Naive B cell (primary cell): ENCODE data around the gene TMPRSS4. TPM values are rescaled to one million over a fixed set of nuclear protein-coding genes. Genes with fewer than 3 reads are reported as not detected.

ENCODE experiments used
- ATAC-seq, 2 donors: fragments of 150-1000 bp; cut with Tn5 transposase; 2 replicates each; pipeline ENCODE4 v1.10.0; 2021; ENCODE audit warnings: low read depth in 2 of 2, mild to moderate bottlenecking in 2 of 2, moderate library complexity in 2 of 2
- DNase-seq: peaks from one replicate; pipeline ENCODE4 v3.0.0; 2022
- H3K27ac Mint-ChIP-seq, 6 donors: one replicate each; pipeline ENCODE4 v1.8.0; 2020 to 2022; ENCODE audit warnings: mild to moderate bottlenecking in 6 of 6, mixed read lengths in 6 of 6, moderate library complexity in 5 of 6, inconsistent platforms in 2 of 6
- H3K27me3 Mint-ChIP-seq, 3 donors: one replicate each; pipeline ENCODE4 v1.8.0; 2021 to 2022; ENCODE audit warnings: mixed read lengths in 3 of 3, mild to moderate bottlenecking in 1 of 3
- H3K36me3 Mint-ChIP-seq, 2 donors: one replicate each; pipeline ENCODE4 v1.8.0; 2020 to 2022; ENCODE audit warnings: mixed read lengths in 2 of 2, inconsistent platforms in 1 of 2, mild to moderate bottlenecking in 1 of 2
- H3K4me1 Mint-ChIP-seq, 3 donors: one replicate each; pipeline ENCODE4 v1.8.0; 2020 to 2022; ENCODE audit warnings: mixed read lengths in 3 of 3, inconsistent platforms in 1 of 3, mild to moderate bottlenecking in 1 of 3, moderate library complexity in 1 of 3
- H3K4me3 Mint-ChIP-seq, 8 donors: one replicate each; pipeline ENCODE4 v1.8.0; 2020 to 2022; ENCODE audit warnings: mild to moderate bottlenecking in 8 of 8, mixed read lengths in 8 of 8, moderate library complexity in 8 of 8, inconsistent platforms in 2 of 8
- H3K9me3 Mint-ChIP-seq, 7 donors: one replicate each; pipeline ENCODE4 v1.8.0; 2020 to 2022; ENCODE audit warnings: mixed read lengths in 7 of 7, mild to moderate bottlenecking in 5 of 7, inconsistent platforms in 2 of 7, moderate library complexity in 1 of 7
- polyA plus RNA-seq, 6 donors: library from polyadenylated mRNA; unstranded; fragments of 300-500 nt; fragmentation: Illumina TruSeq; gene quantifications; one replicate each; pipeline ENCODE4 v1.2.3, GENCODE V29; 2021; ENCODE audit warnings: low read depth in 6 of 6

The TMPRSS4 gene
- polyA plus RNA-seq, 6 donors from 2014 or later, result not detected

- ATAC-seq, result no peak
- Mint-ChIP-seq H3K9me3 (peaks cover 0 to 14% (median 8%) of the 10 kb centered on the region in 7 donors), H3K4me3 (no peak overlapping the region), H3K36me3 (peaks cover 0 to 8% of the 10 kb centered on the region in 2 donors), H3K4me1 (peaks cover 9 to 17% (median 13%) of the 10 kb centered on the region in 3 donors), H3K27me3 (peaks cover 4 to 10% (median 5%) of the 10 kb centered on the region in 3 donors), H3K27ac (peak overlapping the region in 2 of 6 donors; percentile 17 to 33)
- DNase-seq, result no peak
These were observed 14.8 kb downstream of the TMPRSS4 start for GRCh38 chr11:118091690-118092089.

- H3K9me3 Mint-ChIP-seq, result peaks cover 0 to 5% (median 3%) of the 10 kb centered on the region in 7 donors
- H3K27me3 Mint-ChIP-seq, result peaks cover 8 to 12% (median 12%) of the 10 kb centered on the region in 3 donors
- DNase-seq (no peak), ATAC-seq (no peak)
- H3K36me3 Mint-ChIP-seq, result no peaks in the 10 kb centered on the region
- H3K27ac Mint-ChIP-seq, result no peak overlapping the region
- peaks cover 9 to 13% (median 11%) of the 10 kb centered on the region in 3 donors for H3K4me1 Mint-ChIP-seq
- H3K4me3 Mint-ChIP-seq, result no peak overlapping the region
These were observed 16.2 kb downstream of the TMPRSS4 start for GRCh38 chr11:118092907-118093571.

- peak overlapping the region in 1 of 6 donors; percentile 82 for H3K27ac Mint-ChIP-seq
- ATAC-seq (no peak), DNase-seq (no peak)
- no peaks in the 10 kb centered on the region for H3K36me3 Mint-ChIP-seq
- H3K9me3 Mint-ChIP-seq, result no peaks in the 10 kb centered on the region
- no peaks in the 10 kb centered on the region for H3K4me1 Mint-ChIP-seq
- H3K27me3 Mint-ChIP-seq, result peaks cover 12 to 18% (median 13%) of the 10 kb centered on the region in 3 donors
- H3K4me3 Mint-ChIP-seq, result no peak overlapping the region
These were observed 18.6 kb downstream of the TMPRSS4 start for GRCh38 chr11:118095493-118095892.

DNA sequence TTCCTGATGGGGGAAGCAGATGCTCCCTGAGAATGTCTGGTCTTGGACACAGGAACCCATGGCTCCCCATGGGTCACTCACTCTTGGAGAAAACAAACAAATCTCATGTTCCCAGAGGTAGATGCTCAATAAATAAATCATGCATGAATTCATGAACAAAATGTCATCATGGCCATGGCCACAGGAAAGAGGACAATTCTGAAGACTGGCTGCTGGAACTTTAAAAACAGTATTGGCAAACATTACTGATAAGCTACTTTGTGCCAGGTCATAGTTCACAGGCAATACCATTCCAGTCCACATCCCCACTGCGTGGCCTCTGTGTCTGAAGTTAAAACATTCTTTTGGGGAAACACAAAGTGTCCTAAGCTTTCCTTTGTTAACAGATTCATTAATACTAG is 19.1 kb downstream of the TMPRSS4 start:
- Mint-ChIP-seq H3K27me3 (peaks cover 12 to 17% (median 13%) of the 10 kb centered on the region in 3 donors), H3K9me3 (no peaks in the 10 kb centered on the region), H3K4me1 (no peaks in the 10 kb centered on the region), H3K36me3 (no peaks in the 10 kb centered on the region), H3K4me3 (no peak overlapping the region), H3K27ac (no peak overlapping the region)
- ATAC-seq (no peak), DNase-seq (no peak)

DNA sequence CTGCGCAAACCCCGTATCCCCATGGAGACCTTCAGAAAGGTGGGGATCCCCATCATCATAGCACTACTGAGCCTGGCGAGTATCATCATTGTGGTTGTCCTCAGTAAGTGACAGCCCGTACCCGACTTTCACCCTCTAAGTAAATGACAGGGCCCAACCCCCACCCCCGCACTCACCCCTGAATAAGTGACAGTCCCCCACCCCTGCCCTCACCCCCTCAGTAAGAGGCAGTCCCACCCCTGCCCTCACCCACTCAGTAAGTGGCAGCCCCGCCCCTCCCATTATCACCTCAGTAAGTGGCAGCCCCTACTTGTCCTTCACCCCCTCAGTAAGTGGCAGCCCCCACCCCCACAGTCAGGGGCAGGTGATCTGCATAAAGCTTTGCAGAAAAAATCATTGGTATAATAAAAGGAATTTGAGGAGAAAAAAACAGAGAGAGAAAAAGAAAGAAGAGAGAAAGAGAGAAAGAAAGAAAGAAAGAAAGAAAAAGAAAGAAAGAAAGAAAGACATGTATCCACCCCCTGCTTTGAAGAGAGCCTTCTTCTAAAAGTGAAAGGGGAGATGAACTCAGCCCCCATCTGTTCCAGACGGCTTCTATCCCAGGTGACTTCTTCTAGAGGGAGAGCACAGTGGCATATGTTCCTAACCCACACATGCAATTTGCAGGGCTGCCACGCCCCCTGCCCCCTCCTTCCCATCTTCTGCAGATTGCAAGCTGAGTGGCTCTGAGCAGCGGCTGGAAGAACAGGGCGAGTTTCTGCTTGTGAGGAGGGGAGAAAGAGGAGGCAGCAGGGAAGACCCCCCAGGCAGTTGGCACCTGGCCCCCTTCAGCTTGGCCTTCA is 22.3 kb downstream of the TMPRSS4 start:
- no peaks in the 10 kb centered on the region for H3K9me3 Mint-ChIP-seq
- peak overlapping the region in 2 of 6 donors; percentile 8 to 80 for H3K27ac Mint-ChIP-seq
- H3K4me1 Mint-ChIP-seq, result no peaks in the 10 kb centered on the region
- no peak for ATAC-seq
- H3K27me3 Mint-ChIP-seq, result peaks cover 12 to 16% (median 13%) of the 10 kb centered on the region in 3 donors
- H3K36me3 Mint-ChIP-seq, result no peaks in the 10 kb centered on the region
- DNase-seq, result no peak
- no peak overlapping the region for H3K4me3 Mint-ChIP-seq

GRCh38 chr11:118099838-118100556 is 23.1 kb downstream of the TMPRSS4 start:
- Mint-ChIP-seq H3K27me3 (peaks cover 12 to 16% (median 13%) of the 10 kb centered on the region in 3 donors), H3K27ac (no peak overlapping the region), H3K36me3 (no peaks in the 10 kb centered on the region), H3K4me1 (no peaks in the 10 kb centered on the region), H3K9me3 (no peaks in the 10 kb centered on the region), H3K4me3 (no peak overlapping the region)
- ATAC-seq (no peak), DNase-seq (no peak)

DNA sequence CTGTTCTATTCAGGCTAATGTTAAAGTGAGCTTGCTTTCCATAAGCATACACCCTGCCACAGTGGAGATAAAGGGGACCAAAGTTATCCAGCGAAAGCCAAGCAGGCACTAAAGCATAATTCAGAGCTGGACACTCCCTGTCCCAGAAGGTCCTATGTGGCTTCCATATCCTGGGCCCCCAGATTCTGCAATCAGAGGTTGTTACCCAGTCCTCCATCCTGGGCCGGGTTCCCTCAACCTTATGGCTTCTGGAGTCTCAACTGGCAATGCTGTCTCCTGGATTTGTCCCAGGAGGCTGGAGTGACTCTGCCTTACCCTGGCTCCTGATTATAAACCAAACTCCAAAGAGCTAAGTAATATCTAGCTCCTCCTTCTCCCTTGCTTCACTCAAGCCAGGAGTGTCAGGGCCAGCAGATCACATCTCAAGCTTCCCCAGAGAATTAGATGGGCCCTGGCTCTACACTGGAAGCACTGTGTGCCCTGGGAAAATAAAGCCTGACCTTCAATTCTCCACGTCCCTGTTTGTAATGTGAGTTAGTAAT is 23.9 kb downstream of the TMPRSS4 start:
- DNase-seq (no peak), ATAC-seq (no peak)
- no peaks in the 10 kb centered on the region for H3K4me1 Mint-ChIP-seq
- no peaks in the 10 kb centered on the region for H3K9me3 Mint-ChIP-seq
- H3K27ac Mint-ChIP-seq, result no peak overlapping the region
- no peak overlapping the region for H3K4me3 Mint-ChIP-seq
- no peaks in the 10 kb centered on the region for H3K36me3 Mint-ChIP-seq
- peaks cover 12 to 13% (median 12%) of the 10 kb centered on the region in 3 donors for H3K27me3 Mint-ChIP-seq

DNA sequence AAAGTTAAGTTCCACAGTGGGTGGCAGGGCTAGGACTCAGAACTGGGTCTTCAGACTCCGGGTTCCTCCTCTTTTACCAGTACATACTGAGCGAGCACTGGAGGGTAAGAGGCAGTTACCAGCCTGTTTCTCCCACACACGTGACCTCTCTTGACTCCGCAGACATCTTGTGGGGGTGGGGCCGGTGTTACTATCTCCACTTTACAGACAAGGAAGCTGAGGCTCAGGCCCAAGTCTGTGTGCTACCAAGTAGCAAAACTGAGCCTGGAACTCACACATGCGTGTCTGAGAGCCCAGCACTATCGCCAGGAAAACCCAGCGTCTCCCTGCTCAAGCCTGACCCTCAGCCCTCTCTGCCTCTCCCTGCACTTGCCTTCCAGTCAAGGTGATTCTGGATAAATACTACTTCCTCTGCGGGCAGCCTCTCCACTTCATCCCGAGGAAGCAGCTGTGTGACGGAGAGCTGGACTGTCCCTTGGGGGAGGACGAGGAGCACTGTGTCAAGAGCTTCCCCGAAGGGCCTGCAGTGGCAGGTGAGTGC is 25.9 kb downstream of the TMPRSS4 start:
- DNase-seq (no peak), ATAC-seq (no peak)
- no peaks in the 10 kb centered on the region for H3K36me3 Mint-ChIP-seq
- no peak overlapping the region for H3K4me3 Mint-ChIP-seq
- H3K27ac Mint-ChIP-seq, result no peak overlapping the region
- no peaks in the 10 kb centered on the region for H3K9me3 Mint-ChIP-seq
- no peaks in the 10 kb centered on the region for H3K4me1 Mint-ChIP-seq
- peaks cover 4 to 13% (median 5%) of the 10 kb centered on the region in 3 donors for H3K27me3 Mint-ChIP-seq

DNA sequence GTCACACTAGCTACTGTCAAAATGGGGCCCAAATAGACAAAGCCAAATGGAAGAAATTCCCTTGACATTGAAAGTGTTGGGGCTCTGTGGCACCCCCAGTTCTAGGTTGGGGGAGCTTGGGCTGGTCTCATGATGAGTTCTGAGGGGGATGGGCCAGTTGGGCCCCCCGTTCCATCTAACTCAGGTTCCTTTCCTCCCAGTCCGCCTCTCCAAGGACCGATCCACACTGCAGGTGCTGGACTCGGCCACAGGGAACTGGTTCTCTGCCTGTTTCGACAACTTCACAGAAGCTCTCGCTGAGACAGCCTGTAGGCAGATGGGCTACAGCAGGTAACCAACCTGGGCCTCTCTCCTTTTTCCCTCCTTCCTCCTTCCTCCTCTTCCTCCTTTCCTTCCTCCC is 27.6 kb downstream of the TMPRSS4 start:
- DNase-seq (no peak), ATAC-seq (no peak)
- Mint-ChIP-seq H3K36me3 (no peaks in the 10 kb centered on the region), H3K27me3 (peaks cover 5 to 10% (median 5%) of the 10 kb centered on the region in 3 donors), H3K4me3 (no peak overlapping the region), H3K27ac (no peak overlapping the region), H3K9me3 (no peaks in the 10 kb centered on the region), H3K4me1 (no peaks in the 10 kb centered on the region)

DNA sequence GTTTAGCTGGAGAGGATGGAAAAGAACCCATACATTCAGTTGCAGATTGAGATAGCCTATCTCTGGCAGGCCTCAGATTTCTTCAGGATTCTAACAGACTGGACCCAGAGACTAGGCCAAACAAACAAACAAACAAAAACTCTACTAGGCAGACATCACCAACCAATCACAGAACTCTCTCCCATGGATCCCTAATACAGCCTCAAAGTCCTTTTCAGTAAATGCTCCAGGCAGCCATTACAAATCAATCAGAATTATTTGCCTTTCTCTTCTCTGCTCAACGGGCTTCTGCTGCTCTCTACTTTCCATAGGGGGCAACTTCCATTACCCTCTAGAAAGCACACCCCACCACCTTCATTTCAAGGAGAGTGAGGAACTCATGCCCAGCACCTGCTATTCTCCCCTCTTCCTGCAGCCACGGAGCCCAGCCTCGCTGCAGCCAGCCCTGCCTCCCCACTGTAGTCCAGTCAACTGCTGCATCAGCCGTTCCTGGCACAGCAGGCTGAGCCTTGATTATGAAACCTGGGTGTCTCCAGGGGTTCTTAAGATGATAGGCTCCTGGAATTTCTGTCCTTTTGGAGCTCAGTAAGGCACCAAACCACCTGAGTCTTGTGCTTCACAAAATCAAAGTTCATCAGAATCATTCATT is 28.9 kb downstream of the TMPRSS4 start:
- no peaks in the 10 kb centered on the region for H3K4me1 Mint-ChIP-seq
- DNase-seq (no peak), ATAC-seq (no peak)
- H3K36me3 Mint-ChIP-seq, result no peaks in the 10 kb centered on the region
- no peaks in the 10 kb centered on the region for H3K9me3 Mint-ChIP-seq
- peaks cover 5 to 19% (median 6%) of the 10 kb centered on the region in 3 donors for H3K27me3 Mint-ChIP-seq
- no peak overlapping the region for H3K4me3 Mint-ChIP-seq
- H3K27ac Mint-ChIP-seq, result no peak overlapping the region

DNA sequence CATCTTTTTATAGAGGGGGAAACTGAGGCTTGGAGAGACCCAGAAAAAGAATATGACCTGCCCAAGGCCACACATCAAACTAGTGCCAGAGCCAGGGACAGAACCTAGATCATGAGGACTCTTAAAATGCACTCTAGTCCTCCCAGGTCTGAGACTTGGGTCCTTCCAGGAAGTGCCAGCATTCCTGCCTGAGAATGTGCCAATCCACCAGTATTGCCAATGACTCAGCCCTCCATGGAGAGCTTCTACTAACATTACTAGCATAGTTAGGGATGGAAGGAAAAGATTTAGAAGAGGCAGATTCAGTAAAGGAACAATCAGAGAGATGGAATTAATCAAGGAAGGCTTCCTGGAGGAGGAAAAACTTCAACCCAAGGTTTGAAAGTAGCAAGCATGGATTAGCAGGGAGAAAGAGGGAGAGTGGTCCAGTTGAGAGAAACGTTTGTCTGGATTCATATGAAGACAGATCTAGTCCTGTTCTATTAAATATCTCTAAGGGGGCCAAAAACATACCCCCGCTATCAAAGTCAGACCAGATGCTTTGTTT is 30.0 kb downstream of the TMPRSS4 start:
- Mint-ChIP-seq H3K4me1 (no peaks in the 10 kb centered on the region), H3K4me3 (no peak overlapping the region), H3K27me3 (peaks cover 10 to 20% (median 14%) of the 10 kb centered on the region in 3 donors), H3K9me3 (no peaks in the 10 kb centered on the region), H3K27ac (no peak overlapping the region), H3K36me3 (no peaks in the 10 kb centered on the region)
- no peak for ATAC-seq
- no peak for DNase-seq

DNA sequence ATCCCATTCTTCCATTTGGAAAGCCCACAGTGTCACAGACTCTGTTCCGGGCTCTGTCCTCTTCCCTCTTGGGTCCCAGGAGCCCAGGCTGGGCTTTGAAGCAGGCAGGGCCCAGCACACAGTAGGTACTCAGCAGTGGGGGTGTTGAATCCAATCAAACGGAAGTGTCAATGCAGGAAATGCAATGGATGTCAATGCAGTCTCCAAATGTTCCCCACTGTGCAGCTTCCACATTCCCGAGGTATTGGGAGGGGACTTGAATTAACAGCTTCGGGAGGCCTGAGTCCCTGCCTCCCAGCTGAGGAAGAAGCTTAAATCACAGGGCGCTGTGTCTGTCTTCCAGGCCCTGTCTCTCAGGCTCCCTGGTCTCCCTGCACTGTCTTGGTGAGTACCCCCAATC is 31.6 kb downstream of the TMPRSS4 start:
- Mint-ChIP-seq H3K36me3 (no peaks in the 10 kb centered on the region), H3K4me3 (no peak overlapping the region), H3K9me3 (no peaks in the 10 kb centered on the region), H3K27ac (no peak overlapping the region), H3K27me3 (peaks cover 19 to 25% (median 20%) of the 10 kb centered on the region in 3 donors), H3K4me1 (no peaks in the 10 kb centered on the region)
- no peak for DNase-seq
- ATAC-seq, result no peak
